OCI-LY7 (cell line): Measurements from ENCODE around the gene SSBP2.

ENCODE experiments used
- CTCF ChIP-seq: fragments of 200-600 bp; sonication (generic); conservative IDR thresholded peaks from 2 replicates; pipeline ENCODE4 v1.5.1; 2014; ENCODE audit warnings: mild to moderate bottlenecking, antibody characterized with exemption, low read length, moderate library complexity, mixed read lengths
- EZH2phosphoT487 ChIP-seq: fragments of 200-600 bp; sonication (generic); IDR thresholded peaks from 2 replicates; pipeline ENCODE4 v1.6.1; 2018; ENCODE audit warnings: low read depth, borderline replicate concordance, mild to moderate bottlenecking, mixed run types, antibody characterized with exemption, low read length, moderate library complexity, mixed read lengths

DNA sequence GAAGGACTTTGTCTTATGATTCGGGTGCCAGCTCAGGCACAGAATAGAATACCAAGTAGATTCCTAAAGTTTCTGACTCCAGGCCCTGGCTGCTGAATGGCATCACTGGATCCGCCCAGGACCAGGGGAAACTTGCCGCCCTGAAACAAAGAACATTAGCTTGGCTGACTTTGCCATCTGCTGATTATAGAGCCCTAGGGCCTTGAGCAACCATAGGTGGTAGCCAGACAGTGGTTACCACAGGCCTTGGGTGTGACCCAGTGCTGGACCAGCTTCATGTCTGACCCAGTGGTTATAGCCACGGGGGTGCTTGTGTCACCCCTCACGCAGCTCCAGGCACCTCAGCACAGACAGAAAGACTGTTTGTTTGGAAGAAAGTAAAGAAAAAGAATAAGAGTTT is 62.7 kb downstream of the SSBP2 start:
- TF ChIP-seq CTCF (no peak), EZH2phosphoT487 (no peak)
